GM12878 (cell line): ENCODE data around the gene POP5.

Source experiments
- FOS ChIP-seq: IDR thresholded peaks from 3 replicates; pipeline ENCODE4 v1.6.1; 2011; ENCODE audit warnings: borderline replicate concordance; ENCODE audit not compliant: insufficient read length; ENCODE audit errors: extremely low read depth
- POLR2AphosphoS2 ChIP-seq: IDR thresholded peaks from 2 replicates; pipeline ENCODE4 v1.6.1; 2011; ENCODE audit warnings: low read depth, mild to moderate bottlenecking, low read length, improper control_type of control experiment, moderate library complexity
- POU2F2 ChIP-seq: IDR thresholded peaks from 3 replicates; pipeline ENCODE4 v1.6.1; 2011; ENCODE audit warnings: low read depth, mild to moderate bottlenecking, low read length, borderline replicate concordance
- STAT3 ChIP-seq: IDR thresholded peaks from 2 replicates; pipeline ENCODE4 v1.6.1; 2011; ENCODE audit warnings: low read depth, low read length, improper control_type of control experiment
- TAF1 ChIP-seq: IDR thresholded peaks from 2 replicates; pipeline ENCODE4 v1.6.1; 2011; ENCODE audit warnings: mild to moderate bottlenecking, low read depth, low read length, borderline replicate concordance
- TF ChIP-seq, protein P1 (sequence below), 3 experiments: IDR thresholded peaks in 2 of 3; conservative IDR thresholded peaks in 1 of 3; 2 replicates each; pipeline ENCODE4 v1.5.1; 2011; ENCODE audit warnings: low read depth in 3 of 3, low read length in 3 of 3, mild to moderate bottlenecking in 3 of 3, control low read depth in 2 of 3, moderate library complexity in 2 of 3, inconsistent platforms in 1 of 3, mixed read lengths in 1 of 3; ENCODE audit not compliant: control insufficient read depth in 2 of 3, insufficient read depth in 1 of 3; ENCODE audit errors: extremely low read depth in 1 of 3
- TF ChIP-seq, protein P2 (sequence below): fragments of 450-650 bp; IDR thresholded peaks from 2 replicates; pipeline ENCODE4 v1.6.1; 2016; ENCODE audit warnings: mild to moderate bottlenecking

DNA sequence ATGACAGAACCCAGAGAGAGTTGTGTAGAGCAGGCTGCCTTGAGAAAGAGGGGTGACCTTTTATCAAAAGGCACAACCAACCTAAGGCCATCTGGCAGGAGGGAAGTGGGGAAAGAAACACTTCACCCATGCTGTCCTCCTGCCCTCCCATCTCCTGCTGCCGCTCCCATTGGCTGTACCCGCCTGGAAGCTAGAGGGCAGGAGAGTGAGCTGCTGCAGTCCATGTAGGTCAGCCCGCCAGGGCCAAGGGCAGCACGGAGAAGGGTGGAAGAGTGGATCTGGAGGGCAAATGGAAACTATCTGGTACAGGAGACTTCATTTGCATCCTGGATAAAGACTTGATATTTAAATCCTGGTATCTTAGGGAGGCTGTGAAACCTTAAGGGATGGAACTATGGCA is 47.7 kb upstream of the POP5 start:
- TF ChIP-seq, protein P1, sequence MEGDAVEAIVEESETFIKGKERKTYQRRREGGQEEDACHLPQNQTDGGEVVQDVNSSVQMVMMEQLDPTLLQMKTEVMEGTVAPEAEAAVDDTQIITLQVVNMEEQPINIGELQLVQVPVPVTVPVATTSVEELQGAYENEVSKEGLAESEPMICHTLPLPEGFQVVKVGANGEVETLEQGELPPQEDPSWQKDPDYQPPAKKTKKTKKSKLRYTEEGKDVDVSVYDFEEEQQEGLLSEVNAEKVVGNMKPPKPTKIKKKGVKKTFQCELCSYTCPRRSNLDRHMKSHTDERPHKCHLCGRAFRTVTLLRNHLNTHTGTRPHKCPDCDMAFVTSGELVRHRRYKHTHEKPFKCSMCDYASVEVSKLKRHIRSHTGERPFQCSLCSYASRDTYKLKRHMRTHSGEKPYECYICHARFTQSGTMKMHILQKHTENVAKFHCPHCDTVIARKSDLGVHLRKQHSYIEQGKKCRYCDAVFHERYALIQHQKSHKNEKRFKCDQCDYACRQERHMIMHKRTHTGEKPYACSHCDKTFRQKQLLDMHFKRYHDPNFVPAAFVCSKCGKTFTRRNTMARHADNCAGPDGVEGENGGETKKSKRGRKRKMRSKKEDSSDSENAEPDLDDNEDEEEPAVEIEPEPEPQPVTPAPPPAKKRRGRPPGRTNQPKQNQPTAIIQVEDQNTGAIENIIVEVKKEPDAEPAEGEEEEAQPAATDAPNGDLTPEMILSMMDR (IDR thresholded peaks at IDR 0.05 in 2 of 3, conservative IDR thresholded peaks at IDR 0.05 in 1 of 3; ENCODE audit: control insufficient read depth in 2 of 3, extremely low read depth in 1 of 3, insufficient read depth in 1 of 3, low read depth in 3 of 3, low read length in 3 of 3), result peak in 1 of 3 experiments; percentile 16; a peak in 1 of 6 replicates
- no peak for TF ChIP-seq TAF1
- no peak for TF ChIP-seq FOS
- TF ChIP-seq STAT3, result no peak
- TF ChIP-seq, protein P2, sequence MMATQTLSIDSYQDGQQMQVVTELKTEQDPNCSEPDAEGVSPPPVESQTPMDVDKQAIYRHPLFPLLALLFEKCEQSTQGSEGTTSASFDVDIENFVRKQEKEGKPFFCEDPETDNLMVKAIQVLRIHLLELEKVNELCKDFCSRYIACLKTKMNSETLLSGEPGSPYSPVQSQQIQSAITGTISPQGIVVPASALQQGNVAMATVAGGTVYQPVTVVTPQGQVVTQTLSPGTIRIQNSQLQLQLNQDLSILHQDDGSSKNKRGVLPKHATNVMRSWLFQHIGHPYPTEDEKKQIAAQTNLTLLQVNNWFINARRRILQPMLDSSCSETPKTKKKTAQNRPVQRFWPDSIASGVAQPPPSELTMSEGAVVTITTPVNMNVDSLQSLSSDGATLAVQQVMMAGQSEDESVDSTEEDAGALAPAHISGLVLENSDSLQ, result no peak
- no peak for TF ChIP-seq POU2F2
- TF ChIP-seq POLR2AphosphoS2, result no peak
